A204.1 (cell line): ENCODE measurements around the gene PUDP.
"Not testable (repeated sequence)": the region's sequence is repeated elsewhere in the genome, so short reads cannot be mapped to it uniquely, and the experiment has no call there.

Experiments used
- FAIRE-seq: peaks from 2 replicates; lab custom pipeline; 2012; peaks lifted over from hg19 to GRCh38; lab: Jason Lieb, UNC

The PUDP gene

DNA sequence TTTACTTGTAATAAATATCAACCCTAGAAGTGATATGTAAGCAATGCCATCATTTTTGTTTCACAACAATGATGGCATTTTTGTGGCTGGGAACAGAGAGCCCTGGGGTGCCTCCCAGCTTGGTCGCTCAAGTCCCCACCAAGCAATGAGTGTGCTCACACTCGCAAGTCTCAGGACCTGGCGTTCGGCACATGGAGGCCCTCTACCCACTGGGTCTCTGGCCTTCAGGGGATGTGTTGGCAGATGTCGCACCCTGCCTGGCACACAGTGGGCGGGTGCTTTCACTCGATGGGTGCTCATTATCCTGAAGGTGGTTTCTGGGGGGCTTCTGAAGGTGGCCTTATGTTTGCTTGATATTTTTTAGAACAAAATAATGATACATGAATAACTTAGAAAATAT, 75.1 kb downstream of the PUDP start:
- no peak for FAIRE-seq

DNA sequence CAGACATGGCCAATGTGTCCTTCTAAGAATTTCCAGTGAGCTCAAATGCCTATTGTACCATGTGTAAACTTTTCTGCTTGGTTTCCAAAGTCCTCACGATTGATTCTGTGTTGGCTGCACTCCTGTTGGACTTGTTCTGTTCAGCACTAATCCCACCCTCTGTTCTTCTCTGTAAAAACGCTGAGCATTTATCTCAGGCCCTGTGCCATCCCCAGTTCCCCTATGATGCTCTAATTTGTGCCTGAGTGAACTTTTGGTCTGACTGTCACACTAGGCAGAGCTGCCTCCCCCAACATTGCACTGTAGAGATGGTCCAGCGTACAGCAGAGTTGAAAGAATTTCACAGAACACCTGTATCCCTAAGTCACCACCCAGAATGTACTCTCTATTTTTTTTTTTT, 76.6 kb downstream of the PUDP start:
- no peak for FAIRE-seq

DNA sequence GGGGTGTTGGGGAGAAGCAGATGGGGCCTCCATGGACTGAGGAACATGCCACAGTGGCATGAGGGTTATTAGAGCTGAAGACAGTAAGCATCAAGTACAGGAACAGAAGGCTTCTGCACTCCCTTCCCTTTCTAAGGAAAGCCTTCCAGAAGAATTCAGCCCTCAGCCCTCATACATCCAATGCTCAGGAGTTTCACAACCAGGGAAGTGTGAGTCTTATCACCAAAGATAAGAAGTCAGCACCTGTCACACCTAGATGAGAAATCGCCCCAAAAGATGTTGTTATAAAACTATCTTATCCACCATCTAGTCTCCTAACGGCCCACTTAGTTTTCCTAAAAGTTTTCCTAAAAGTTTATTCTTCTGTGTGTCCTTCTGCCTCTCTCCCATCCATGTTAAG, 78.4 kb downstream of the PUDP start:
- no peak for FAIRE-seq

DNA sequence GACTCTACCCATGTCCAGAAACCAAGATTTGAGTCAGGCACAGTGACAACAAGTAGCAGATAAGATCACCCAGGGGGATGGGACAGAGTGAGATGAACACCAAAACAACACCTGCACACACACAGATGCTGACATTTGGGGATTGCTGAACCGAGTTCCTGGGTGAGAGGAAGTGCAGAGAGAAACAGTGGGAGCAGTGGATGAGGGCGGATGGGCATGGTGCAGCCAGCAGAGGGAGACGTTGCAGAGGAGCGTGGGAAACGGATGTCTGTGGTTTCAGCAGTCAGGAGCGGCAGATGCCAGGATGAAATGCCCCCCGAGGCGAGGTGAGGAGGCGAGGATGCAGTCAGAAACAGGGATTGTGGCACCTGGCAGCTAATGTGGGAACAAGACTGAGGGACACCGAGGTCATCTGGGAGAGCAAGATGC, 79.0 kb downstream of the PUDP start:
- FAIRE-seq: no peak

DNA sequence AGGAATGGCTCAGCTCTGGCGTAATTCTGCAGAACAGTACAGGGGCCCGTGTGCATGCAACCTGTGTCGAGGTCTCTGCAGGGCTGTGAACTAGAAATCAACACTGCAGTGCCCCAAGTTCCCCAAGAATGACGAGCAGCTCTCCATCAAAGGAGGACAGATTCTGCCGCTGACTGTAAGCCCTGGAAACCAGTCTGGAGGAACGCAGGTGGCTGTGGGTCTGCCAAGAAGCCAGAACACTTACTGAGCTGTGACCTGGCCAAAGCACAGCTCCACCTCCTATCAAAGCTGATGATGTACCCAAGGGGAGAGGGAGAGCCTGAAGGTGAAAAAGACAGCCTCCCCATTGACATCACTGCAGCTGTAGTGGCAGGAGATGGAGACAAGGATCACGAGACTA, 80.7 kb downstream of the PUDP start:
- FAIRE-seq: no peak

DNA sequence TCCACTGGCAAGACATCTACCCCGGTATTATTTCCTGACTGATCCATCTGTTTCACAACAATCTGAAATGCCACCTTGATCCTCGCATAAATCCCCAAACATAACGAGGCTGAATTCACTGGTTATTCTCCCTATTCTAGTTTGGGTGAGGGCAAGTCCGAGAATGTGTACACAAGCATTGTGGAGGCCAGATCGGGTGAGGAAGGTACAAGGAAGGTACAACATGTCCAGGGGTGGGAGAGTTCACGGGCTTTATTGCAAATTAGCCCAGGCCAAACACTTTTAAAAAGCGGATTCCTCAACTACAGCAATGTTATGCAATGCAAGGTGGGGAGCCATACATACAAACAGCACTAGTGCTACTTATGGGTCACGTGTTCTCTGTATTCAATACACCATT, 82.5 kb downstream of the PUDP start:
- FAIRE-seq: no peak

DNA sequence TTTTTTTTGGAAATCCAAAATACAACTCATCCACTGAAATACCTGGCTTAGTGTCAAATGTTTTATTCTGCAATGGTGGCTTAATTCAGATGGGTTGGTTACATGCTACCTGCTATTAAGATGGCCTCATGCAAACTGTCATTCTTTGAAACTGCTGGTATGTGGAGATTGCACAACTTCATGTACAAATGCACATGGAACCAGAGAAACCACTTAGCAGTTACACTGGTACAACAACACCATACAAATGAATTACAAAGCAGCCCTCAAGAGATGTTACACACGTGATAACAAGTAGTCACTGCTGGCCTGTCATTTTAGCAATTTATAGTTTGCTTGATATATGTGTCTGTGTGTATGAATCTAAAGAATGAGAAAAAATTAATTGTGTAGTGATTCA, 85.0 kb downstream of the PUDP start:
- no peak for FAIRE-seq

DNA sequence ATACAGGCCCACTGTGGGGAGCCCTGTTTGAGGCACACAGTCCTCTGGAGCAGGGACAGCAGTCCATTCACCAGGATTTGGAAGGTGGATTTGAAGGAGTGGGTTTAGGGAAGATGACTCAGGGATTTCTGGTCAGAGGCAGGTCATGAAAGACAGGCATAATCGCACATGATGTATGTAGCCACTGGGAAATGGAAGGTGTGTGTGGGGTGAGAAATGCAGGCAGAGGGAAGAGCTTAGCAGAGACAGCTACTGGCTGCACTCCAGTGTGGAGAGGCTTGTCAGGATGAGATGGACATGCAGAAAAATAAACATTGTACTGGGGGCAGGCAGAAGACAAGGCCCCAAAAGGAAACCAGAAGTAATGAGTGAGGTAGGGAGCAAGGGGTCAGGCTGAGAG, 85.7 kb downstream of the PUDP start:
- FAIRE-seq: no peak

DNA sequence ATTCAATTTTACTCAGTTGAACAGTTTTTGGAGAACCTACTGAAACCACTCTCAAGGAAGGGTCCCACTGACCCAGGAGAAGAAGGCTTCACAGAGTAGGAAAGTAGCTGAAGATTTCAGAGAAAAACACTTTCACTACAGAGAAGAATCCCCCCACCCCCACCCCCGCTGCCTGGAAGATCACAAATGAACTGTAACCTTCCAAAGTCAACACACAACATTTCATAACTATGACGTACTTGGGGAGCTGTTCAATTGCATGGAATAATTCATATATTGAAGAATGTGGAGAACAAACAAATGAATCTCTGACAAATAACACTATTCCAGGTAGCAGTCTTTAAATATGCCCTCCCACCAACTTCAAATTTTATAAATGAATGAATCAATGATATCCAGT, 86.5 kb downstream of the PUDP start:
- no peak for FAIRE-seq

DNA sequence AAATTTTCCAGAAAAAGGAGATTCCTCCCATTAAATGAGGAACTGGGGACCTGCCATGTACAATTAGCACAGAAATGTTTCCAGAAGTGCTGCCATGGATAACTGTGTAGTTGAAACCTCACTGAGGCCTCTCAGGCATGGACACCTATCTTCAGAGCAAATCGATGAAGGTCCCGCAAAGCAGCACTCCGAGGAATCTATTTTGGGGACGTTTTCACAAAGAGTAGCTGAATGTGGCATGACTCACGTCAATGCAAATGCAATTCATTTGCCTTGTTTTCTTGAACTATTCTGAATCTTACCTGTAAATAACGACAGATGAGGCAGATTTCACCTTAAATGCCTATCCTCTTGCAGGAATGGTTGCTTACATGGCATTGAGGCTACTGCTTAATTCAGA, 87.5 kb downstream of the PUDP start:
- FAIRE-seq: no peak

DNA sequence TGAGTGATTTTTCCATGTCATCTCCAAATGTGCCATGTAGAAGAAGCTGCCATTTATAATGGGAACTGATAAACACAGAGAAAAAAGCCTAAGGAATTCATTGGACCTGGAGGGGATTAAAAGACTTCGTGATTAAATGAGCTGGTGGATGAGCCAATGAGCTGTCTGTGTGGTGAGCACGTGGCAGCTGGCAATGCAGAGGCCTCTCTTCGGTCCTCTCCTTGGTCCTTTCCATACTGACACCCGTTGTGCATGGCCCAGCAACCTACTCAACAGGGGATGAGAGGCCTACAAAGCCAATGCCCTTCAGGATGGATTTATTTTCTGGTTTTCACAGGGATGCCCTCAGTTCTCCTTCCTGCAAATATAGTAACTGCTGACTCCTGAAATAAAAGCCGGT, 88.1 kb downstream of the PUDP start:
- FAIRE-seq: no peak

DNA sequence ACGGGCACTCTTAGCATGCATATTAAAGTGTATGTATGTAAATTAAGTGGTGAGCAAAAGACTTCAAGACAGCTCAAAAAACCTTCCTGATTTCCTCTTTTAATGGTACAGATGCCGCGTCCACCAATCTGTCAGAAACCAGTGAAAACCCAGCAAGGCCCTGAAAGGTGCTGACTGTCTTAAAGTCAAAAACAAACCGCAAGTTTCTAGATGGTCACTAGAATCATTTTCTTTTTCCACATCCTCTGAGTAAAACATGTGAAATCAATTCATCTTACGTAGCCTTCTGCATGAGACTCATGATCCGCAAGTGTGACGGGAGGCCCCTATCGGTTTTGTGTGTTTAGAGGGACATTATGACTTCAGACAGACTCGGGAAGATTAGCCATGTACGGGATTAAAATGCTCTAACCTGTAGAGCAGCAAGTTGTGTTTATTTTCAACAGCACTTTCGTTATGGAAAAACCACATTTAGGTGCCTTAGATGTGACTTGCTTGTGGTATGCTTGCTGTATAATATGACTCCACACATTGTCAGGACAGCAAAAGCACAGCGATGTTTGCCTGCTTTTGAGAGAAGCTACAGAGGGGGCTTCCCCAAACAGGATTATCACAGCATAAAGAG, 88.6 kb downstream of the PUDP start:
- no peak for FAIRE-seq

DNA sequence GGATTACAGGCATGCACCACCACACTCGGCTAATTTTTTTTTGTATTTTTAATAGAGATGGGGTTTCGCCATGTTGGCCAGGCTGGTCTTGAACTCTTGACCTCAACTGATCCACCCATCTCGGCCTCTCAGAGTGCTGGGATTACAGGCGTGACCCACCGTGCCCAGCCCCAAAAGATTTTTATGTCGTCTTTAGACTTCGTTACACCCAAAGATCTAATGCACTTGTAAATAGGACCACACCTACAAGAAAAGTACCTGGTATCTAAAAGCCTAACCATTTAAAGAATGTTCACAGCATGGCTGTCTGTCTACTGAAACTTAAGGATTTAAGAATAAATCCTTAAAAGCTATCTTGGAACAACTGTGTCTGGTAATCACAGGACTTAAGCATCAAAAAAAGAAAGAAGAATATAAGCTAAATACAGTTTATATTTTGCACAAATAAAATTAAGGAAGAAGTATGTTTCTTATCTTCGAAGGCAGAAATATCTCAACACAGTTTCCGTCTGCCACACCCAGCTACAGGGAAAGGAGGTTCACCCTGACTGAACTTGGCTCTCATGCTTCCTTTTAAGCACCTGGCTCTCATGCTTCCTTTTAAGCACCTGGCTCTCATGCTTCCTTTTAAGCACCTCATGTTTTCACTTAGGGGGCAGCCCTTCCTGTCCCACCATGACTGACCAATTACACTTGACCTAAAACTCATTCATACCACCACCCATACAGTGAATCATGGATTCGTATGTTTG, 92.4 kb downstream of the PUDP start:
- no peak for FAIRE-seq

DNA sequence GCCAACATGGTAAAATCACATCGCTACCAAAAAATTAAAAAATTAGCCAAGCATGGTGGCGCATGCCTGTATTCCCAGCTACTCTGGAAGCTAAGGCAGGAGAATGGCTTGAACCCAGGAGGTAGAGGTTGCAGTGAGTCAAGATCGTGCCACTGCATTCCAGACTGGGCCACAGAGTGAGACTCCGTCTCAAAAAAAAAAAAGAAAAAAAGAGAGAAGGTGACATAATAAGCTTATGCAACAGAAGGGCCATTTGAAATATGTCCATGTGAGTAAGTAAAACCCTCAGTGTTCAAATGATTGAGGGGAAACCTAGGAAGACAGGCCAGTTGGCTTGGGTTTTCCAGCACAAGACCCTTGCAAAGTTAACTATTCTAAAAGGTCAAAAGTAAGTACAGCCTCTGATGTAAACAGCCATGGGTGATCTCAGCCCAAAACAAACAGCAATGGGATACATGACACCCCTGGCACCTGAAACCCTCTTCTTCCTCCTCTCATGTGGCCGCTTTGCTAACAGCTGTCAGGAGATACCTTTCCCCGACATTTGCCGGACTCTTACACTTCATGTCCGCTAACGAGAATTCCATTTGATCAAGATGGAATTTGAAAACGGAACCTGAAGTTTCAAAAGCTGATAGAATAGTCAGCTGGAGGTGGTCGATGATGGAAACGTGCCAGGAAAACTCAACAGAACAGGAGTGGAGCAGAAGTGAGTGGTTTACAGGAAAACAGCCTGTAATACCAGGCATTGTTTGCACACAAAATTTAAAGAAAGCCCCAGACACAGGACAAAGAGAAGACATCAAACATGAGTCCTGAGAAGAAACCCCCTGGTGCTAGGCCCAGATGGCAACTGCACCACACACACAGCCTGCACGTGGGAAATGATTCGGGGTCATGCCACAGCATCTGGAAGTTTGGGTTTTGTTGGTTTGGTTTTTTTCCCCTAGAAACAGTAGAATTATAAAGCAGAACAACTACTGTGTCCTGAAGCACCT, 93.4 kb downstream of the PUDP start:
- FAIRE-seq: no peak

DNA sequence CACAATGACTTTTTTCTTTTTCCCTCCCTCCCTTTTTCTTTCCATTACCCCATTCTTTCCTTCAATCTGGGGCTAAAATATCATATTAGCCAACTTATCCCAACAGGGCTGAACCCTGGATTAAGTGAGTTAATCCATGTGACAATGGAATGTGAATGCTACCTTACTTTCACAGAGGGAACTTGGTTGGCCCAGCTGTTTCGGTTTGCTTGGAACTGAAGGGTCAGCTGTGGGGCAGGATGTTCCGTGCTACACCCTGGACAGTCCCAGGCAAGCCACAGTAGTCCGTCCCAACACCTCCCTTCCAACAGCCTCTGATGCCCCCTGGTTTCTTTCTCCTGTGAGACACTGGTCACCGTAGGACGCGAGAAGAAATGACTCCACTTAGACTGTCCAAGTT, 95.4 kb downstream of the PUDP start:
- no peak for FAIRE-seq

DNA sequence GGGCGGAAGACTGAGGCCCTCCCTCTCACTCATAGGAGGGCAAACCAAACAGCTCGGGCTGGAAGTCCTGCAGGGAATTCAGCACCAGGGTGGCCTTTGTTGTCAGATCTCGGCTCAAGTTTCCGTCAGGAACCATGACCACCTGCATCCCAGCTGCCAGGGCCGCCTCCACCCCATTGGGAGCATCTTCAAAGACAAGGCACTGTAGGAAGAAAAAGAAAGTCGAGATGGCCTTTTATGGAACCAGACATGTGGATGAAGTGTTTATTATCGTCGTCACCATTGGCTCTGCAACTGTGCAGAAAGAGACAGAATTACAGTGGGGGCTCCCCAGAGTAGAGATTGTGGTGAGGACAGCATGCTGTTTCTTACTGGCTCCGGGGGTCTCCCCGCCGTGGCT, 97.7 kb downstream of the PUDP start:
- no peak for FAIRE-seq

DNA sequence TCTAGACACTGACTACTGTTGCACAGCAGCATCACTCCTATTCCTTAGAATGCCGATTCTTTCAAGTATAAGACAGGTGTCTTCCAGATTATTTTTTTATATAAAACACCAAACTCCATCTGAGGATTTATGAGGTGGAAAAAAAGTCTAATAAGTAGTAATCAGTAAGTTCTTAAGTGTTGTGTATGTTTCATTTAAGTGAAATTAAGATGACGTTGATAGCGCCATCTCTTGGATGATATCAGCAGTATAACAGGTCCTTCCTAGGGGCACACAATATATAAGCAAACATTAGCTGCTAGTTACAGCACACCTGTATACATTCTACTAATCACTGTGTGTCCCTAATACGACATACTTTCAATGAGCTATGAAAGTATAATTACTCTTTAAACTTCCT, 100.0 kb downstream of the PUDP start:
- no peak for FAIRE-seq

DNA sequence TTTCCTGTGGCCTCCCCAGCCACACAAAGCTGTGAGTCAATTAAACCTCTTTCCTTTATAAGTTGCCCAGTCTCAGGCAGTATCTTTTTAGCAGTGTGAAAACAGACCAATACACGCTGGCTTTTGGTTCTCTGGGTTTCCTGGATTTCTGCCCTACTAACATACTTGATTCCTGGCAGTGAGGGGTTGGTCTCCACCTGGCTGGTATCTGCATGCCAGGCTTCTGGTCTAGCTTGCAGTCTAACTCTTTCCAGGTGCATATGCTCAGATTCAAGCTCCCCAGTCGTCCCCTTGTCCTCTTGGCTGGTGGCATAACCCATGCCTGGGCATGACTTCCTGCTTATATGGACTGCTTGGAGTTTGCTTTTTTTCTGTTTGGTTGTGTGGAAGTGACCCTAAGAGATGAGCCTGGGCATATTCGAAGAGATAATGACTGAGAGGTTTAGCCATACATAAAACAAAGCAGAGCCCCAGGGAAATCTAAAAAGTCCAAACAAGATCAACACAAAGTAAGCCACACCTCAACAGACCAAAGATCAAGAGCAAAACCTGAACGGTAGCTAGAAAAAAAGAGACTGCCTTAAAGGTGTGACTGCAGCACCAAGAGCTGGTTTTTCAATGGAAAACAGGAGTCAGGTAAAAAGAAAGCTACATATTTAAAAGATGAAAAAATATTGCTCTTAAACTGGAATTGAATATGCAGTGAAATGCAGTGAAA, 102.6 kb downstream of the PUDP start:
- no peak for FAIRE-seq

DNA sequence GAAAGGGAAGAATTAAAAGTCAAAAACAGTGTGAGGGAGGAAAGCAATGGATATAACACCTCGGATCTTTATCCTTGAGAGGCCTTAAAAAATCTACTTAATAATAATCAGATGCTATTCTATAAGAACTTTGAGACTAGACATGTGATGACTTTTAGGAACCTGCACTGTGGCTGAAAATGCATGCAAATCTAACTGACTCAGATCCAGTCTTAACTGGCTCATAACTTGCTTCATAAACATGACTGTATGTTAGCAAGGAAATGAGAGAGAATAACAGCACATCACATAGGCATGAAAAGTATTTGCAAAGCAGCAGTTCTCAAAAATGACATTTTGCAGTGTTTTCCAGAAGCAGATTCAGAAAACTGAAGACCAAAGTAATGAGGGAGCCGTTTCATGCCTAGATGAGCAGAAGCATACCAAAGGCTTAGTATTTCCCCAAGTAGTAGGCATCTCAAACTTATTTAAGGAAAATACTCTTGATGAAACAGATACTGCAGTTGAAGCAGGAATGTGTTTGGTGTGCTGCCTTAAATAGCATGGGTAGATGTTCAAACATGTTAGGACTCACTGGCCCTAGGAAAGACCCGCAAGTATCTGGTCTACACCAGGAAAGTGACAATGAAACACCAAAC, 104.0 kb downstream of the PUDP start:
- not testable (repeated sequence) for FAIRE-seq

DNA sequence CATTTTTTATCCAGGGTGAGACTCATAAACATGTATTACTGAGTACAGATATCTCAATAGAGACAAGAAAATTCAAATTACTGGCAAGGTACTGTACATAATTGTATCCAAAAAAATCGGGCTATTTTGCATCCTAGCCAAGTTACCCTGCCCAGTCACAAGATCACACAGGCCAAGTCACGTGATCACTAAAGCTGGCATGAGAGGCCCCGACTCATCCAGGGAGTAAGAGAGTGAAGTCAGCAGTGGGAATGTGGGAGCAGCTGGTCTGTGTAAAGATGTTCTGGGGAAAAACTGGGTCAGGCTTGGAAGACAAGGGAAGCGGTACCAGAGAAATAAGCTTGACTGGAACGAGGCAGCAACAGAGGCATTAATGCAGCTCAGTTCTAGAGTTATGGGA, 119.7 kb downstream of the PUDP start:
- no peak for FAIRE-seq

DNA sequence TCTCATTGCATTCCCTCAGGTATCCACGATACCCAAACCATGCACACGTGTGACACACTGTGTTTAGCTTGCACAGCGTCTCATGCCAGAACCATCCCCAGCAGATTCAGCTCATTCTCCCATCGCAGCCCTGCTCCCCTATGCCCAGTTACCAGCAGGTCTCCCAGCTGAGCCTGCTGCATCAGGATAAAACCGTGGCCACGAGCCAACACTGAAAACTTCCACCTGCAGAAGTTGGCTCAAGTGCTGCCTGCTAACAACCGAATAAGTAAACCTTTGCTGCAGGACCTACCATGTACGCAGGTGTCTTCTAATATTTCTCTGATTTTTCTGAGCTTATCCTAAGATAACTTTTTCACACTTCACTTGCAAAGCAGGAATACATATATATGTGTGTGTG, 120.9 kb downstream of the PUDP start:
- FAIRE-seq: no peak

DNA sequence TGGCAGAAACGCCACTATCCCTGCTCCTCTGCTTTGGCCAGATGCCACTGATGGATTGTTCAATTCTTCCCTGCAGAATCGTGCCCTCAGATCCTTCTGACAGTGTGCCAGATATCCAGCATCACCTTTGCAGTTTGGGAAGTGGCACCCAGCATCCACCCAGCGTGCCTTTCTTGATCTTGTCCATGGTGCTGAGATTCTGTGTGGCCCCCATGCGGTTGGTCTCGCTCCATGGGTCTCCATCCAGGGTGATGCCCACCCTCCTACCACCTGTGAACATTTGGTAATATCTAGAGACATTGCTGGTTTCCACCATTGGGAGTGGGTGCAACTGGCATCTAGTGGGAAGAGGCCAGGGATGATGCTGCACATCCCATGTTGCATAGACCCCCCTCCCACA, 121.6 kb downstream of the PUDP start:
- FAIRE-seq: not testable (repeated sequence)
